Nephron progenitor cell (in vitro differentiated cells): ENCODE results near the gene FCER2.

Experiments
- DNase-seq: peaks from one replicate; pipeline ENCODE4 v3.0.0; 2021
- H3K27ac Mint-ChIP-seq: 2 replicates; pipeline ENCODE4 v1.8.0; 2021; ENCODE audit warnings: mild to moderate bottlenecking, moderate library complexity, mixed read lengths
- H3K27me3 Mint-ChIP-seq: 2 replicates; pipeline ENCODE4 v1.8.0; 2021; ENCODE audit warnings: mild to moderate bottlenecking, low read depth, mixed read lengths; ENCODE audit not compliant: poor library complexity
- H3K36me3 Mint-ChIP-seq: 2 replicates; pipeline ENCODE4 v1.8.0; 2021; ENCODE audit warnings: low read depth, mixed read lengths
- H3K4me1 Mint-ChIP-seq: 2 replicates; pipeline ENCODE4 v1.8.0; 2021; ENCODE audit warnings: mixed read lengths
- H3K4me3 Mint-ChIP-seq: 2 replicates; pipeline ENCODE4 v1.8.0; 2021; ENCODE audit warnings: mild to moderate bottlenecking, moderate library complexity, mixed read lengths
- H3K9me3 Mint-ChIP-seq: 2 replicates; pipeline ENCODE4 v1.8.0; 2021; ENCODE audit warnings: mild to moderate bottlenecking, moderate library complexity, mixed read lengths
- CTCF ChIP-seq: fragments of 200-600 bp; sonication (generic); IDR thresholded peaks from 2 replicates; pipeline ENCODE4 v1.5.0; 2021; ENCODE audit warnings: antibody characterized with exemption

The FCER2 gene

GRCh38 chr19:7744871-7745650, 43.1 kb upstream of the FCER2 start:
- no peak overlapping the region for H3K27ac Mint-ChIP-seq
- no peak overlapping the region for H3K4me3 Mint-ChIP-seq
- no peaks in the 10 kb centered on the region for H3K36me3 Mint-ChIP-seq
- no peak for TF ChIP-seq CTCF
- peaks cover 54% of the 10 kb centered on the region for H3K27me3 Mint-ChIP-seq
- H3K9me3 Mint-ChIP-seq = peaks cover 9% of the 10 kb centered on the region
- peaks cover 8% of the 10 kb centered on the region for H3K4me1 Mint-ChIP-seq
- no peak for DNase-seq

- Mint-ChIP-seq H3K4me1 (peaks cover 8% of the 10 kb centered on the region), H3K4me3 (no peak overlapping the region), H3K27me3 (peaks cover 57% of the 10 kb centered on the region), H3K27ac (no peak overlapping the region), H3K36me3 (no peaks in the 10 kb centered on the region), H3K9me3 (peaks cover 9% of the 10 kb centered on the region)
- no peak for DNase-seq
- TF ChIP-seq CTCF = no peak
These were observed 42.4 kb upstream of the FCER2 start for GRCh38 chr19:7744199-7744786.

- Mint-ChIP-seq H3K4me1 (peaks cover 8% of the 10 kb centered on the region), H3K36me3 (no peaks in the 10 kb centered on the region), H3K27me3 (peaks cover 62% of the 10 kb centered on the region), H3K4me3 (no peak overlapping the region), H3K27ac (no peak overlapping the region), H3K9me3 (peaks cover 5% of the 10 kb centered on the region)
- no peak for TF ChIP-seq CTCF
- DNase-seq = no peak
These were observed 41.5 kb upstream of the FCER2 start for GRCh38 chr19:7743425-7743841.

- DNase-seq = no peak
- H3K27me3 Mint-ChIP-seq = peaks cover 65% of the 10 kb centered on the region
- H3K27ac Mint-ChIP-seq = no peak overlapping the region
- H3K9me3 Mint-ChIP-seq = peaks cover 2% of the 10 kb centered on the region
- no peak for TF ChIP-seq CTCF
- H3K36me3 Mint-ChIP-seq = no peaks in the 10 kb centered on the region
- no peak overlapping the region for H3K4me3 Mint-ChIP-seq
- peaks cover 8% of the 10 kb centered on the region for H3K4me1 Mint-ChIP-seq
These were observed 41.1 kb upstream of the FCER2 start for GRCh38 chr19:7742991-7743390.

- no peak for TF ChIP-seq CTCF
- peaks cover 6% of the 10 kb centered on the region for H3K4me1 Mint-ChIP-seq
- H3K4me3 Mint-ChIP-seq = no peak overlapping the region
- no peaks in the 10 kb centered on the region for H3K9me3 Mint-ChIP-seq
- H3K36me3 Mint-ChIP-seq = no peaks in the 10 kb centered on the region
- no peak overlapping the region for H3K27ac Mint-ChIP-seq
- no peak for DNase-seq
- peaks cover 66% of the 10 kb centered on the region for H3K27me3 Mint-ChIP-seq
These were observed 40.6 kb upstream of the FCER2 start for GRCh38 chr19:7742575-7742974.

- Mint-ChIP-seq H3K9me3 (no peaks in the 10 kb centered on the region), H3K27ac (no peak overlapping the region), H3K4me1 (no peaks in the 10 kb centered on the region), H3K36me3 (no peaks in the 10 kb centered on the region), H3K4me3 (no peak overlapping the region), H3K27me3 (peaks cover 74% of the 10 kb centered on the region)
- TF ChIP-seq CTCF = no peak
- no peak for DNase-seq
These were observed 38.7 kb upstream of the FCER2 start for GRCh38 chr19:7740682-7741054.
